ENCODE results near the gene STK10.

GRCh38 chr5:172113036-172113435, 75.0 kb downstream of the STK10 start:
- TF ChIP-seq CTCF (IDR thresholded peaks at IDR 0.05) = no peak
- no peak for TF ChIP-seq POLR2A (IDR thresholded peaks at IDR 0.05)

Measured in body of pancreas (tissue), 4 donors.